Adrenal gland (tissue), 5 donors: ENCODE data around the gene PRMT6.

Source experiments
- CTCF ChIP-seq, 6 experiments: fragments of 450-650 bp in 4 of 6; fragments of 200-600 bp in 2 of 6; sonication (generic) in 1 of 6; IDR thresholded peaks; 1 replicate in 5 of 6; 2 replicates in 1 of 6; pipeline versions ENCODE4 v1.5.1 to v1.8.0; 2016 to 2021; ENCODE audit warnings: antibody characterized with exemption in 6 of 6, mild to moderate bottlenecking in 2 of 6, moderate library complexity in 1 of 6
- POLR2A ChIP-seq, 2 donors: fragments of 450-650 bp; IDR thresholded peaks; one replicate each; pipeline ENCODE4 v1.6.1; 2017; ENCODE audit warnings: antibody characterized with exemption in 2 of 2, mild to moderate bottlenecking in 2 of 2, moderate library complexity in 1 of 2
- donor health status: DM: no; HTN: no; CAD: no.

- no peak for TF ChIP-seq CTCF (IDR thresholded peaks at IDR 0.05)
- no peak for TF ChIP-seq POLR2A (IDR thresholded peaks at IDR 0.05)
Observed at GRCh38 chr1:107100331-107100984, 44.0 kb downstream of the PRMT6 start.
